K562 (cell line): ENCODE data around the gene PYCR2. TPM values are rescaled to one million over a fixed set of nuclear protein-coding genes. Genes with fewer than 3 reads are reported as not detected.

Experiments used
- BRF1 ChIP-seq: IDR thresholded peaks from 3 replicates; pipeline ENCODE4 v1.6.1; 2011; ENCODE audit warnings: borderline replicate concordance, mild to moderate bottlenecking; ENCODE audit not compliant: insufficient read length; ENCODE audit errors: extremely low read depth
- CBX2 ChIP-seq: fragments of 200-600 bp; sonication (generic); IDR thresholded peaks from one replicate; pipeline ENCODE4 v1.6.1; 2012; ENCODE audit warnings: mild to moderate bottlenecking, low read length, inconsistent platforms; ENCODE audit not compliant: insufficient read depth, poor library complexity, severe bottlenecking
- CHD4 ChIP-seq: fragments of 200-600 bp; sonication (generic); IDR thresholded peaks from 3 replicates; pipeline ENCODE4 v1.6.1; 2012; ENCODE audit warnings: low read depth, mild to moderate bottlenecking, mixed read lengths, low read length, inconsistent platforms; ENCODE audit not compliant: insufficient read depth, insufficient replicate concordance, poor library complexity, severe bottlenecking
- ETS2 ChIP-seq: IDR thresholded peaks from 2 replicates; pipeline ENCODE4 v1.6.1; 2016; ENCODE audit warnings: borderline replicate concordance, missing genetic modification characterization, mild to moderate bottlenecking, moderate library complexity, missing compliant biosample characterization; ENCODE audit not compliant: poor library complexity, severe bottlenecking
- FOXO4 ChIP-seq: fragments of 450-650 bp; formaldehyde crosslinking; IDR thresholded peaks from 2 replicates; pipeline ENCODE4 v1.4.0; 2020; ENCODE audit warnings: mild to moderate bottlenecking, moderate library complexity
- HMGN3 ChIP-seq: IDR thresholded peaks from 2 replicates; pipeline ENCODE4 v1.6.1; 2011; ENCODE audit warnings: borderline replicate concordance, low read depth, mild to moderate bottlenecking, mixed read lengths, low read length; ENCODE audit not compliant: insufficient read length; ENCODE audit errors: extremely low read depth
- IRF2 ChIP-seq: sonication (generic); formaldehyde crosslinking; IDR thresholded peaks from 2 replicates; pipeline ENCODE4 v1.8.1; 2022; ENCODE audit warnings: mild to moderate bottlenecking, missing genetic modification reagents
- NFYB ChIP-seq: IDR thresholded peaks from 2 replicates; pipeline ENCODE4 v1.6.1; 2011; ENCODE audit warnings: mild to moderate bottlenecking, moderate library complexity; ENCODE audit not compliant: insufficient read length; ENCODE audit errors: extremely low read depth
- RBM17 ChIP-seq: fragments of 200-400 bp; formaldehyde crosslinking; IDR thresholded peaks from 2 replicates; pipeline ENCODE4 v1.6.1; 2017; ENCODE audit warnings: low read depth, mild to moderate bottlenecking, low read length, borderline replicate concordance
- TEAD1 ChIP-seq, 2 experiments: fragments of 450-650 bp in 1 of 2; sonication (generic) in 1 of 2; formaldehyde crosslinking; IDR thresholded peaks; 2 replicates each; pipeline versions ENCODE4 v1.4.0 to v1.8.0; 2020 to 2022; ENCODE audit warnings: mild to moderate bottlenecking in 2 of 2, missing genetic modification reagents in 1 of 2
- TEAD4 ChIP-seq, 2 experiments: sonication (generic) in 1 of 2; formaldehyde crosslinking in 1 of 2; IDR thresholded peaks; 2 replicates each; pipeline versions ENCODE4 v1.6.1 to v1.8.0; 2012 to 2022; ENCODE audit warnings: borderline replicate concordance in 1 of 2, inconsistent platforms in 1 of 2, low read length in 1 of 2, mild to moderate bottlenecking in 1 of 2, missing genetic modification reagents in 1 of 2
- TRIM24 ChIP-seq, 2 experiments: fragments of 450-650 bp; IDR thresholded peaks; 2 replicates each; pipeline ENCODE4 v1.6.1; 2016
- VEZF1 ChIP-seq: fragments of 200-800 bp; sonication (Bioruptor generic); IDR thresholded peaks from 2 replicates; pipeline ENCODE4 v1.6.1; 2017; ENCODE audit warnings: missing genetic modification characterization, missing compliant biosample characterization
- ZNF165 ChIP-seq: fragments of 250-450 bp; sonication (Bioruptor Pico); IDR thresholded peaks from 2 replicates; pipeline ENCODE4 v1.4.0; 2020; ENCODE audit warnings: borderline replicate concordance
- ZNF318 ChIP-seq, 2 experiments: fragments of 450-650 bp; IDR thresholded peaks; 2 replicates each; pipeline ENCODE4 v1.6.1; 2016; ENCODE audit warnings: mild to moderate bottlenecking in 2 of 2, borderline replicate concordance in 1 of 2, low read depth in 1 of 2, moderate library complexity in 1 of 2
- polyA plus RNA-seq, 8 experiments: library from polyadenylated mRNA; depleted of rRNA in 4 of 8; stranded (reverse) in 5 of 8; unstranded in 3 of 8; fragments of >200 nt; fragmentation: Nextera tagmentation in 2 of 8; fragmentation: Illumina TruSeq in 1 of 8; extraction: Ambion mirVana in 2 of 8; extraction: Trizol in 1 of 8; gene quantifications; 2 replicates each; pipeline versions ENCODE4 v1.2.1 to v1.2.3, GENCODE V29; 2011 to 2014; ENCODE audit warnings: inconsistent platforms in 1 of 8, missing spikeins in 1 of 8
- total RNA-seq, 7 experiments: library from RNA; depleted of rRNA in 6 of 7; stranded (reverse); fragments of >200 nt in 6 of 7; fragmentation: Illumina TruSeq in 2 of 7; extraction: Trizol in 2 of 7; gene quantifications; 2 replicates each; pipeline versions ENCODE4 v1.2.1 to v1.2.3, GENCODE V29; 2011 to 2021; ENCODE audit warnings: low replicate concordance in 1 of 7

The PYCR2 gene
- total and polyA plus RNA-seq, 9 of the 15 experiments (the other 6 are each of a cell fraction or from before 2014, with no cell fraction given), result 5.5 to 219 (median 127) TPM

- TF ChIP-seq VEZF1 (CRISPR knock-in tag) (peak; percentile 39; the same call in 1 of the 2 replicates), TEAD1 (CRISPR knock-in tag; IDR thresholded peaks at IDR 0.05) (no peak), IRF2 (CRISPR knock-in tag) (no peak), BRF1 (no peak), CHD4 (no peak), TEAD4 (IDR thresholded peaks at IDR 0.05; ENCODE audit: low read length) (peak; percentile 10; the same call in 1 of the 2 replicates), TEAD4 (CRISPR knock-in tag; IDR thresholded peaks at IDR 0.05; ENCODE audit: borderline replicate concordance) (no peak), RBM17 (no peak), ZNF165 (CRISPR knock-in tag) (no peak), HMGN3 (peak; percentile 56), TRIM24 (IDR thresholded peaks at IDR 0.05) (no peak), NFYB (no peak), ETS2 (no peak), FOXO4 (CRISPR knock-in tag) (no peak), ZNF318 (IDR thresholded peaks at IDR 0.05; ENCODE audit: borderline replicate concordance in 1 of 2, low read depth in 1 of 2) (no peak), CBX2 (no peak)
These were observed 38.5 kb upstream of the PYCR2 start (continued) for GRCh38 chr1:225962440-225962975.
